ENCODE data around the gene TRAF5.

DNA sequence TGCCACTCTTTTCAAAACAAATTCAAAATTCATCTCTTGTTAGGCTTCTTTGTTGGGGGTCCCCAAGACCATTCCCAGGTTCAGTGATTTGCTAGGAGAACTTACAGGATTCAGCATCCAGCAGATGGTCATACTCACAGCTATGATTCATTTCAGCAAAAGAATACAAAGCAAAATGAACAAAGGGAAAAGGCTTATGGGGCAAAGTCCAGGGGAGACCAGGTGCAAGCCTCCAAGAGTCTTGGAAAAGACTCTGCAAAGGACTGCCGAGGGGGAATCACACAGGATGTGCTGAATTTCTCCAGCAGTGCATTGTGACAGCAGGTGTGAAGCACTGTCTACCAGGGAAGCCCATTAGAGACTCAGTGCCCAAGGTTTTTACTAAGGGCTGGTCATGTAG is 7.3 kb downstream of the TRAF5 start:
- TF ChIP-seq, protein P1, sequence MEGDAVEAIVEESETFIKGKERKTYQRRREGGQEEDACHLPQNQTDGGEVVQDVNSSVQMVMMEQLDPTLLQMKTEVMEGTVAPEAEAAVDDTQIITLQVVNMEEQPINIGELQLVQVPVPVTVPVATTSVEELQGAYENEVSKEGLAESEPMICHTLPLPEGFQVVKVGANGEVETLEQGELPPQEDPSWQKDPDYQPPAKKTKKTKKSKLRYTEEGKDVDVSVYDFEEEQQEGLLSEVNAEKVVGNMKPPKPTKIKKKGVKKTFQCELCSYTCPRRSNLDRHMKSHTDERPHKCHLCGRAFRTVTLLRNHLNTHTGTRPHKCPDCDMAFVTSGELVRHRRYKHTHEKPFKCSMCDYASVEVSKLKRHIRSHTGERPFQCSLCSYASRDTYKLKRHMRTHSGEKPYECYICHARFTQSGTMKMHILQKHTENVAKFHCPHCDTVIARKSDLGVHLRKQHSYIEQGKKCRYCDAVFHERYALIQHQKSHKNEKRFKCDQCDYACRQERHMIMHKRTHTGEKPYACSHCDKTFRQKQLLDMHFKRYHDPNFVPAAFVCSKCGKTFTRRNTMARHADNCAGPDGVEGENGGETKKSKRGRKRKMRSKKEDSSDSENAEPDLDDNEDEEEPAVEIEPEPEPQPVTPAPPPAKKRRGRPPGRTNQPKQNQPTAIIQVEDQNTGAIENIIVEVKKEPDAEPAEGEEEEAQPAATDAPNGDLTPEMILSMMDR (IDR thresholded peaks at IDR 0.05; ENCODE audit: insufficient read depth, low read length, poor library complexity, severe bottlenecking) = no peak
- no peak for TF ChIP-seq EZH2phosphoT487 (conservative IDR thresholded peaks at IDR 0.05; ENCODE audit: low read length)
